Measurements from ENCODE around the gene YARS1. TPM values are rescaled to one million over a fixed set of nuclear protein-coding genes. Genes with fewer than 3 reads are reported as not detected.
A peak's percentile ranks its signal among the peaks of the same experiment; 100 is the strongest.

YARS1 gene
- total RNA-seq, 1 experiment from 2014 or later = 94.4 TPM

- DNase-seq (ENCODE audit: low read depth in 1 of 2, low spot score in 2 of 2) = no peak
- no peak overlapping the region for H3K27ac ChIP-seq
- no peak overlapping the region for H3K4me3 ChIP-seq
- H3K9me3 ChIP-seq (replicated peaks) = no peaks in the 10 kb centered on the region
- no peaks in the 10 kb centered on the region for H3K27me3 ChIP-seq (replicated peaks)
- H3K36me3 ChIP-seq = peaks cover 54% of the 10 kb centered on the region
- H3K4me1 ChIP-seq (replicated peaks) = peaks cover 28% of the 10 kb centered on the region
These were observed 71.0 kb downstream of the YARS1 start for GRCh38 chr1:32746130-32746529.

GRCh38 chr1:32744071-32744425 lies 73.1 kb downstream of the YARS1 start:
- no peak overlapping the region for H3K27ac ChIP-seq
- H3K36me3 ChIP-seq = peaks cover 46% of the 10 kb centered on the region
- DNase-seq (ENCODE audit: low read depth in 1 of 2, low spot score in 2 of 2) = no peak
- peaks cover 36% of the 10 kb centered on the region for H3K4me1 ChIP-seq (replicated peaks)
- H3K27me3 ChIP-seq (replicated peaks) = no peaks in the 10 kb centered on the region
- H3K9me3 ChIP-seq (replicated peaks) = no peaks in the 10 kb centered on the region; the same call in 1 of the 2 replicates
- no peak overlapping the region; the same call in 1 of the 2 replicates for H3K4me3 ChIP-seq

DNA sequence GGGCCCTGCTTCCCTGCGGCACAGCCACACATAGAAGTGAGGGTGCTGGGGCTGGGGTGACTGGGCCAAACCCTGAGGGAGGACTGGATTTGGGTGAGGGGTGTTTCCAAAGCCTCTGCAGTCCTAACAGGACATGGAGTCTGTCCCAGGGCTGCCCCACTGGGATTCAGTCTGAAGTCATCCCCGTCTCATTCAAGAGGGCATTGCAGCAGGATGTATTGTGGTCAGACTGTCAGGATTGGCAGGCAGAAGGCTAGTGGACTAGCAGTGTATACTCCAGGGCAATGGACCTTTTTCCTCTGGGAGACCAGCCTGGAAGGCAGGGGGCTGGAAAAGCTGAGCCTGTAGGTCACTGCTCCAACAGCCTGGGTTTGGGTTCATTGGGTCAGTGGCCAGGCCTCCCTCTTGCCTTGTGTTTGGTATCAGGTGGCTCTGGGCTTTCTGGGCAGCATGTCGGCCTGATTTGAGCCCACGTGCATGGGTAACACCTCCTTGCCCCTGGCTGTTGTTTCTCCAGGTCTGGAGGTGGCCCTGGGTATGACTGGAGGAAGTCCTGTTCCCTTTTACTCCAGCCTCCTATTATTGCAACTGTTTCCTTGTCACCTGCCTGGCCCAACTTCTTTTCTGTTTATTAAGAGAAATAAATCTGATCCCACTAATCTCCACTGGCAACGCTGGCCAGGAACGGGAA lies 73.6 kb downstream of the YARS1 start:
- peaks cover 36% of the 10 kb centered on the region for H3K4me1 ChIP-seq (replicated peaks)
- peak overlapping the region; percentile 93 for H3K4me3 ChIP-seq
- DNase-seq (ENCODE audit: low read depth in 1 of 2, low spot score in 2 of 2) = no peak
- no peaks in the 10 kb centered on the region for H3K27me3 ChIP-seq (replicated peaks)
- H3K9me3 ChIP-seq (replicated peaks) = no peaks in the 10 kb centered on the region; the same call in 1 of the 2 replicates
- H3K36me3 ChIP-seq = peaks cover 44% of the 10 kb centered on the region
- no peak overlapping the region for H3K27ac ChIP-seq

GRCh38 chr1:32742956-32743355 lies 74.2 kb downstream of the YARS1 start:
- Histone ChIP-seq H3K9me3 (replicated peaks) (no peaks in the 10 kb centered on the region; the same call in 1 of the 2 replicates), H3K4me1 (replicated peaks) (peaks cover 36% of the 10 kb centered on the region), H3K27me3 (replicated peaks) (no peaks in the 10 kb centered on the region), H3K27ac (peak overlapping the region; percentile 54; the same call in 1 of the 2 replicates), H3K4me3 (peak overlapping the region; percentile 93), H3K36me3 (peaks cover 40% of the 10 kb centered on the region)
- DNase-seq (ENCODE audit: low read depth in 1 of 2, low spot score in 2 of 2) = no peak

DNA sequence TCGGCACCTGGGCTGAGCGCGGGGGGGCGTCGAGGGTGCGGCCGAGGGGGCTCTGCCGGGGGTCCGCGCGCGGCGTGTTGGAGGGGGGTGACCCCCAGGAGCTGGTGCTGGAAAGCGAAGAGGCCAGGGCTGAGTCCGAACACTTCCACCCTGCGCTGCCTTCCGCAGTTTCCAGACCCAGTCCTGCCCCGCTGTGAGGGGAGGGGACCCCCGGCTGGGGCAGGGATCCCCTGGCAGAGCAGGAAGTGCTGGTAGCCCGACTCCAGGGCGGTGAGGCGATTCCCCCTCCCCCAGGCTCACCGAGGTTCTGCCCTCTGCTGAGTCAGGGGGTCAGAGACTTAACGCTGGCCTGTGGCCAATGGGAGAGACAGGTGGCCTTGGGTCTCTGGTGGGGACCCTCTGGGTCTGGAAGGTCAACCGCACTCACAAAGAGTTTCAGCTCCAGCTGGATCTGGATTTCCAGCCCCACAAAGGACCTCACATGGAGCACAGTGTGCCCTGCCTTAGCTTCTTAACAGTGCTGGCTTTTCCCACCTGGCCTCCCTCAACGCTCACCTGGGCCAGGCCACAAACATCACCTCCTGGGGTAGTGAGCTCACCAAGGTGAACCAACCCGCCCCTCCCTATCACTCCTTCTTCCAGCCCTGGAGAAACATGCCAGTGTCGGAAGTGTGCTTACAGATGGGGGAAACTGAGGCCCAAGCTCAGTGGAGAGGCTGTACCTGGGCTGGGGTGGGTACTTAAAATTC lies 74.8 kb downstream of the YARS1 start:
- no peak for DNase-seq (ENCODE audit: low read depth in 1 of 2, low spot score in 2 of 2)
- Histone ChIP-seq H3K36me3 (peaks cover 34% of the 10 kb centered on the region), H3K9me3 (replicated peaks) (no peaks in the 10 kb centered on the region; the same call in 1 of the 2 replicates), H3K27ac (peak overlapping the region; percentile 54), H3K27me3 (replicated peaks) (no peaks in the 10 kb centered on the region), H3K4me1 (replicated peaks) (peaks cover 37% of the 10 kb centered on the region), H3K4me3 (peak overlapping the region; percentile 93)

DNA sequence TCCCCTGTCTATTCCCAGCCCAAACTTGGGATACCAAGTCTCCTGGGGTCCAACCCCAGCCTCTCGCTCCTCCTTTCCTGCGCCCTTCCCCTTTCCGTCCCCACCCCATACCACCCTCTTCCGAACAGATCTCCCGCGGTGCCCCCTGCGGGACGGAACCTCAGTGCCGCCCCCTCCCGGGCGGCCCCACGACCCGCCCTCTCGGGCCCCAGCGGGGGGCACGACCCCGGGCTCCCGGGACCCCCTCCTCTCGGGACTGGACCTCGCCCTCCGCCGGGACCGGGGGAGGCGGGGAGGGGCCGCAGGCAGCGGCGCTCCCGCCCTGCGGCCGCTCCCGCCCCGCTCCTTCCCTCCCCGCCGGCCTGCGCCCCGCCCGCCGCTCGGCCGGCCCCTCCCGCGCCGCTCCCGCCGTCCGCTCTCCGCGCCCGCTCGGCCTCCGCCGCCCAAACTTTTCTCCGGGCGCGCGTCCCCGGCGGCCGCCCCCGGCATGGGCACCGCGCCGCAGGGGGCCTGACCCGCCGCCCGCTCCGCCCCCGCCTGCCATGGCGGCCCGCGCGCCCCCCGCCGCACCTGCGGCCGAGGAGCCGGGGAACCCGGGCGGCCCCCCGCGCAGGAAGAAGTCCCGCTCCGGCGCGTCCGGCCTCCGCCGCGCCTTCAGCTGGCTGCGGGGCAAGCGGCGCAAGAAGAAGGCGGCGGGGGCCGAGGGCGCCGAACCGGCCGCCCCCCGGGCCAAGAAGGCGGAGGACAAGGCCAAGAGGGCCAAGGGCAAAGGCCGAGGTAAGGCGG lies 75.6 kb downstream of the YARS1 start:
- DNase-seq (ENCODE audit: low read depth in 1 of 2, low spot score in 2 of 2) = no peak

DNA sequence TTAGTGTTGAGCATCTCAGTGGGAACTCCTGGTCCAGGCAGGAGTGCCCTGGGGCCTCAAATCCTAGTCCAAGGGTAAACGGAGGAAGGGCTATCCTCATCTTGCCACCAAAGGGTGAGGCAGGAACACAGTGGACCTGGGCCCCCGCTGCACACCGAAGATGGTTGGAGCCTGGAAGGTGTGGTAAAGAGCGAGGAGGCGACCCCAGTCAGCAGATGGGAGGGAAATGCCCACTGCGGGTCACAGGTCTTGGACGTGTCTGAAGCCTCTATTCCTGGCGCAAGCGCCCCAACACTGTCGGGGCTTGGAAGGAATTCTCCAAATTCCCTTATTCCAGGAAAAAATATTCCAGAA lies 76.1 kb downstream of the YARS1 start:
- no peaks in the 10 kb centered on the region; the same call in 1 of the 2 replicates for H3K9me3 ChIP-seq (replicated peaks)
- H3K4me1 ChIP-seq (replicated peaks) = peaks cover 40% of the 10 kb centered on the region
- peak overlapping the region; percentile 59 for H3K27ac ChIP-seq
- peaks cover 25% of the 10 kb centered on the region for H3K36me3 ChIP-seq
- H3K27me3 ChIP-seq (replicated peaks) = no peaks in the 10 kb centered on the region
- DNase-seq (ENCODE audit: low read depth in 1 of 2, low spot score in 2 of 2) = no peak
- peak overlapping the region; percentile 93 for H3K4me3 ChIP-seq

More for the DNA sequence above, 75.6 kb downstream of the YARS1 start:
- peak overlapping the region; percentile 93 for H3K4me3 ChIP-seq
- no peaks in the 10 kb centered on the region; the same call in 1 of the 2 replicates for H3K9me3 ChIP-seq (replicated peaks)
- no peaks in the 10 kb centered on the region for H3K27me3 ChIP-seq (replicated peaks)
- peak overlapping the region; percentile 59 for H3K27ac ChIP-seq
- peaks cover 40% of the 10 kb centered on the region for H3K4me1 ChIP-seq (replicated peaks)
- H3K36me3 ChIP-seq = peaks cover 29% of the 10 kb centered on the region

DNA sequence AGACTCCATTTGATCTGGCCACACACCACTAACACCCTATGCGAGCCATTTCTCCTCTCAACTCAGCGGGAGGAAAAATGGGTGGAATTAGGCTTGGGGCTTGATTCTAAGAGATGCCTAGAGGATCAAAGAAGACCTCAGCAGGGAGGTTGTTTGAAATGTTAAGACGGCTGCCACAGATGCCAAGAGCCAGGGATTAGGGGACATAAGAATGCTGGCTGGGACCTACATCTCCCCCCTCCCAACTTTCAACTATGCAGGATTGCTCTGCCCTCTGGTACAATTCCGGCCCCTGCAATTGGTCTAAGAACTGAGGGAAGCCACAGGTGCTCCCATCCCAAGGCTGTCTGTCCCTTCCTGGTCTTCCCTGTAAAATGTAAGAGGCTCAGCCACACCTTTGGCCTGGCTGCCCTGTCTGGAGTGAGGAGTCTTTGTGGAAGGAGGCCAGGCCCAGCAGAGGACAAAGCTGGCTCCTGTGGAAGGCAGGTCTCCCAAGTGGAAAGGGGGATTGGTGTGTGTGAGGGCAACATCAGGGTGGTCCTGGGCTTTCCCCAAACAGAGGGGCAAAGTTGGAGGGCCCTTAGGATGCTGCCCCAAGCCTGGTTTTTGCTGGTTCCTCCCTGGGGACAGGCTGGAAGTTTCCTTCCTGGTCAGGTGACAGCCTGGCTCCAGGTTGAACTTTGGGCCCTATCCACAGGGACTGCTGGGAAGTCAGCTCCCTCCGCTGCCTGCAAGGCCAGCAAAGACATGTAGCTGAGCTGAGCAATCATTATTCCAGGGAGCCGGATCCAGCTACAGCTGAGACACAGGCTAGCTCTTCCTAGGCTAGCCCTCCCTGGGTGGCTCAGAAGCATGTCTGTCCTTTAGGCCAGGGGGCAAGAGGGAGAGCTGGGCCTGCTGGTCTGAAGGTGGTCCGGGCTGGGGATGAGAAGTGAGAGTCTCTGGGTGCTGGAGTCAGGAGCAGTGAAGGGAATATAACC lies 80.1 kb downstream of the YARS1 start:
- Histone ChIP-seq H3K9me3 (replicated peaks) (no peaks in the 10 kb centered on the region; the same call in 1 of the 2 replicates), H3K27me3 (replicated peaks) (no peaks in the 10 kb centered on the region), H3K27ac (no peak overlapping the region), H3K4me3 (no peak overlapping the region), H3K4me1 (replicated peaks) (peaks cover 19% of the 10 kb centered on the region), H3K36me3 (peaks cover 3% of the 10 kb centered on the region)
- DNase-seq (ENCODE audit: low read depth in 1 of 2, low spot score in 2 of 2) = no peak

GRCh38 chr1:32733582-32734321 lies 83.4 kb downstream of the YARS1 start:
- Histone ChIP-seq H3K36me3 (no peaks in the 10 kb centered on the region), H3K27me3 (replicated peaks) (no peaks in the 10 kb centered on the region), H3K4me1 (replicated peaks) (peaks cover 33% of the 10 kb centered on the region), H3K9me3 (replicated peaks) (no peaks in the 10 kb centered on the region), H3K27ac (no peak overlapping the region), H3K4me3 (no peak overlapping the region)
- no peak for DNase-seq (ENCODE audit: low read depth in 1 of 2, low spot score in 2 of 2)

GRCh38 chr1:32729254-32730046 lies 87.7 kb downstream of the YARS1 start:
- Histone ChIP-seq H3K27ac (peak overlapping the region; percentile 52), H3K27me3 (replicated peaks) (no peaks in the 10 kb centered on the region), H3K4me3 (no peak overlapping the region), H3K36me3 (no peaks in the 10 kb centered on the region), H3K4me1 (replicated peaks) (peaks cover 59% of the 10 kb centered on the region), H3K9me3 (replicated peaks) (no peaks in the 10 kb centered on the region)
- no peak for DNase-seq (ENCODE audit: low read depth in 1 of 2, low spot score in 2 of 2)

DNA sequence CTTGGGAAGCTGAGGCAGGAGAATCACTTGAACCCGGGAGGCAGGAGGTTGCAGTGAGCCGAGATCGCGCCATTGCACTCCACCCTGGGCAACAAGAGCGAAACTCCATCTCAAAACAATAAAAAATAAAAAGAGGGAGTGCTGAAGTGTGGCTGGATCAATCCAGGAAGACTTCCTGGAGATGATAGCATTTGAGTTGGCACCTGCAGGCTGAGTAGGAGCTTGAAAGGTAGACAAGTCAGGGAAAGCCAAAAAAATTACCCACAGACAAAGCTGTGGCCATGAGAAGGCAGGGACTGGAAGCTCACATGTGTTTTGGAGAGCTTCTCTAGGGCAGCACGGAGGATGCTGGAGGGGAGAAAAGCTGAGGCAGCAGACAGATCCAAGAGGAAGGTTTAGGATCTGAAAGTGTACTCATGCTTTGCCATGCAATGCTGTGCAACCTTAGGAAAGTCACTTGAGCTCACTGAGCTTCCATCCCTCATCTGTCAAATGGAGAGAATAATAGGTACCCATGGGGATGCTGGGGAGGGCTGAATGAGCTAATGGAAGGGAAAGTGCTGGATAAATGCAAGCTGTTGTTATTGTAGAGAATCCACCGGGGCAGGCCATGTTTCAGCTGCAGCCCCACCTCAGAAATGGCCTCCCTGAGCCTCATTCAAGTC lies 88.6 kb downstream of the YARS1 start:
- H3K27ac ChIP-seq = no peak overlapping the region
- no peaks in the 10 kb centered on the region for H3K9me3 ChIP-seq (replicated peaks)
- no peaks in the 10 kb centered on the region for H3K36me3 ChIP-seq
- H3K4me1 ChIP-seq (replicated peaks) = peaks cover 63% of the 10 kb centered on the region
- H3K4me3 ChIP-seq = no peak overlapping the region
- no peak for DNase-seq (ENCODE audit: low read depth in 1 of 2, low spot score in 2 of 2)
- H3K27me3 ChIP-seq (replicated peaks) = no peaks in the 10 kb centered on the region
